Measurements from ENCODE around the gene BUB3.

BUB3 gene

GRCh38 chr10:123147635-123148413, 6.4 kb upstream of the BUB3 start, which contains the start of gene HMX2:
HMX2 (plus strand) TSS chr10:123148136; CDS start chr10:123148379, 243 bp downstream.
- no peaks in the 10 kb centered on the region for H3K9me3 ChIP-seq (ENCODE audit: control insufficient read depth in 1 of 2, low read length in 2 of 2)
- H3K27me3 ChIP-seq (ENCODE audit: control insufficient read depth in 1 of 2, insufficient read depth in 2 of 2, low read length in 2 of 2): peaks cover 97 to 99% of the 10 kb centered on the region in 2 donors
- no peaks in the 10 kb centered on the region for H3K36me3 ChIP-seq (ENCODE audit: control insufficient read depth in 1 of 2, insufficient read depth in 2 of 2, low read length in 2 of 2)
- no peak within 1 kb of the TSS for H3K27ac ChIP-seq (ENCODE audit: low read depth, low read length)
- H3K9ac ChIP-seq (ENCODE audit: low read depth in 1 of 2, low read length in 2 of 2): no peak within 1 kb of the TSS
- no peak within 1 kb of the TSS for H3K4me3 ChIP-seq (ENCODE audit: low read depth in 1 of 2, low read length in 2 of 2)
- H3K4me1 ChIP-seq (ENCODE audit: control insufficient read depth in 1 of 2, insufficient read depth in 2 of 2, low read length in 2 of 2): peaks cover 21 to 22% of the 10 kb centered on the region in 2 donors

DNA sequence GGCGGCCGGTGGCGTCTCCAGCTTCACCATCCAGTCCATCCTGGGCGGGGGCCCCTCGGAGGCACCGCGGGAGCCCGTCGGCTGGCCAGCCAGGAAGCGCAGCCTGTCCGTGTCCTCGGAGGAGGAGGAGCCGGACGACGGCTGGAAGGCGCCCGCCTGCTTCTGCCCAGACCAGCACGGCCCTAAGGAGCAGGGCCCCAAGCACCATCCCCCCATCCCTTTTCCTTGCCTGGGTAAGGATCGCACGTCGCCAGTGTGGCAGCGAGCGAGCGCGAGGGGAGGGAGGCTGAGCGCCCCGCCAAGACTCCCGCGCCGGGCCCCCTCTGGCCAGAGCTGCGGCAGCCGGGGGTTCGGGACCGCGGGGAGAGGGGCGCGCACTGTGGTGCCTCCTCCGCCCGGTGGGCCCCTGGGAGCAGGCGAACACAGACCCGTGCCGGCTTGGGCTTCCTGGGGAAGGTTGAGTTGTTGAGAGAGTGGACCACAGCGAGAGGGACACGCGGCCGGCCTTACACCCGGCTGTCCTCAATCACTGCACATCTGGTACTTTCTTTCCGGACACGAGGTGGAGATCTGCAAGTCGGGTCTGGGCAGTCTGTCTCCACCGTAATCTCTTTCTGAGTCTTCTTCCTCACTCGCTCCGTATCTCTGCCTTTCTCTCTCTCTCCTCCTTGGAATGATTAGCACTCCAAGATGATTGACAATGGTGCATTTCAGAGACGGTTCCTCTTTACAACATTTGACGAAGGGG, 5.6 kb upstream of the BUB3 start:
- Histone ChIP-seq H3K36me3 (ENCODE audit: control insufficient read depth in 1 of 2, insufficient read depth in 2 of 2, low read length in 2 of 2) (no peaks in the 10 kb centered on the region), H3K27ac (ENCODE audit: low read depth, low read length) (no peak overlapping the region), H3K4me3 (ENCODE audit: low read depth in 1 of 2, low read length in 2 of 2) (no peak overlapping the region), H3K9ac (ENCODE audit: low read depth in 1 of 2, low read length in 2 of 2) (no peak overlapping the region), H3K27me3 (ENCODE audit: control insufficient read depth in 1 of 2, insufficient read depth in 2 of 2, low read length in 2 of 2) (peaks cover 90 to 99% of the 10 kb centered on the region in 2 donors), H3K9me3 (ENCODE audit: control insufficient read depth in 1 of 2, low read length in 2 of 2) (no peaks in the 10 kb centered on the region), H3K4me1 (ENCODE audit: control insufficient read depth in 1 of 2, insufficient read depth in 2 of 2, low read length in 2 of 2) (peaks cover 21 to 22% of the 10 kb centered on the region in 2 donors)

DNA sequence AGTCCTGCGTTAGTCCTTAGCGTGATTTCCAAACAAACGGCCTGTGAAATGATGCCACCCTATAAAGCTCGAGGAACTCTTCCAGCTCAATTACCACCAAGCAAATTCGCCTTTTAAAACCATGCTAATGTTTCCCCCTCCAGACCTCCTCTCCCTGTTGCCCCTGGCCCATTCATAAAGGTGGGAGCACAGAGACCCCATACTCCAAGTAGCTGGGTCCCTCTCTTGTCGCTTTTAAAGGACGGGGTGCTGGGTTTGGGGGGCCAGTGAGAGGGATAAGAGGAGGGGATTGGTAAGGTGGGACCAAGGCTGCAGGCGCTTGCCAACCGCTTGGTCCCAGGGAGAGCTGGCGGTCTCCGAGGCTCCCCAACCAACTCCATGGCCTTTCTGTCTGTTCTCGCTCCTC, 5.0 kb upstream of the BUB3 start:
- no peaks in the 10 kb centered on the region for H3K9me3 ChIP-seq (ENCODE audit: control insufficient read depth in 1 of 2, low read length in 2 of 2)
- no peak overlapping the region for H3K27ac ChIP-seq (ENCODE audit: low read depth, low read length)
- peak overlapping the region; percentile 47 to 68 for H3K4me3 ChIP-seq (ENCODE audit: low read depth in 1 of 2, low read length in 2 of 2)
- peaks cover 21 to 22% of the 10 kb centered on the region in 2 donors for H3K4me1 ChIP-seq (ENCODE audit: control insufficient read depth in 1 of 2, insufficient read depth in 2 of 2, low read length in 2 of 2)
- H3K36me3 ChIP-seq (ENCODE audit: control insufficient read depth in 1 of 2, insufficient read depth in 2 of 2, low read length in 2 of 2): no peaks in the 10 kb centered on the region
- no peak overlapping the region for H3K9ac ChIP-seq (ENCODE audit: low read depth in 1 of 2, low read length in 2 of 2)
- H3K27me3 ChIP-seq (ENCODE audit: control insufficient read depth in 1 of 2, insufficient read depth in 2 of 2, low read length in 2 of 2): peaks cover 85 to 94% of the 10 kb centered on the region in 2 donors

GRCh38 chr10:123149568-123150270, 4.5 kb upstream of the BUB3 start:
- no peak overlapping the region for H3K9ac ChIP-seq (ENCODE audit: low read depth in 1 of 2, low read length in 2 of 2)
- H3K9me3 ChIP-seq (ENCODE audit: control insufficient read depth in 1 of 2, low read length in 2 of 2): no peaks in the 10 kb centered on the region
- H3K27me3 ChIP-seq (ENCODE audit: control insufficient read depth in 1 of 2, insufficient read depth in 2 of 2, low read length in 2 of 2): peaks cover 79 to 88% of the 10 kb centered on the region in 2 donors
- no peaks in the 10 kb centered on the region for H3K36me3 ChIP-seq (ENCODE audit: control insufficient read depth in 1 of 2, insufficient read depth in 2 of 2, low read length in 2 of 2)
- H3K4me3 ChIP-seq (ENCODE audit: low read depth in 1 of 2, low read length in 2 of 2): peak overlapping the region; percentile 47 to 68
- H3K4me1 ChIP-seq (ENCODE audit: control insufficient read depth in 1 of 2, insufficient read depth in 2 of 2, low read length in 2 of 2): peaks cover 21 to 22% of the 10 kb centered on the region in 2 donors
- H3K27ac ChIP-seq (ENCODE audit: low read depth, low read length): no peak overlapping the region

GRCh38 chr10:123150271-123150985, 3.8 kb upstream of the BUB3 start:
- Histone ChIP-seq H3K9ac (ENCODE audit: low read depth in 1 of 2, low read length in 2 of 2) (no peak overlapping the region), H3K9me3 (ENCODE audit: control insufficient read depth in 1 of 2, low read length in 2 of 2) (no peaks in the 10 kb centered on the region), H3K4me1 (ENCODE audit: control insufficient read depth in 1 of 2, insufficient read depth in 2 of 2, low read length in 2 of 2) (peaks cover 26 to 27% of the 10 kb centered on the region in 2 donors), H3K4me3 (ENCODE audit: low read depth in 1 of 2, low read length in 2 of 2) (peak overlapping the region; percentile 48 to 68), H3K27me3 (ENCODE audit: control insufficient read depth in 1 of 2, insufficient read depth in 2 of 2, low read length in 2 of 2) (peaks cover 72 to 81% of the 10 kb centered on the region in 2 donors), H3K36me3 (ENCODE audit: control insufficient read depth in 1 of 2, insufficient read depth in 2 of 2, low read length in 2 of 2) (no peaks in the 10 kb centered on the region), H3K27ac (ENCODE audit: low read depth, low read length) (no peak overlapping the region)

GRCh38 chr10:123150986-123151736, 3.0 kb upstream of the BUB3 start:
- peak overlapping the region; percentile 48 to 62 for H3K4me3 ChIP-seq (ENCODE audit: low read depth in 1 of 2, low read length in 2 of 2)
- H3K9ac ChIP-seq (ENCODE audit: low read depth in 1 of 2, low read length in 2 of 2): no peak overlapping the region
- no peak overlapping the region for H3K27ac ChIP-seq (ENCODE audit: low read depth, low read length)
- peaks cover 65 to 74% of the 10 kb centered on the region in 2 donors for H3K27me3 ChIP-seq (ENCODE audit: control insufficient read depth in 1 of 2, insufficient read depth in 2 of 2, low read length in 2 of 2)
- H3K9me3 ChIP-seq (ENCODE audit: control insufficient read depth in 1 of 2, low read length in 2 of 2): no peaks in the 10 kb centered on the region
- H3K4me1 ChIP-seq (ENCODE audit: control insufficient read depth in 1 of 2, insufficient read depth in 2 of 2, low read length in 2 of 2): peaks cover 30 to 33% of the 10 kb centered on the region in 2 donors
- H3K36me3 ChIP-seq (ENCODE audit: control insufficient read depth in 1 of 2, insufficient read depth in 2 of 2, low read length in 2 of 2): peaks cover 2 to 3% of the 10 kb centered on the region in 2 donors

- H3K4me3 ChIP-seq (ENCODE audit: low read depth in 1 of 2, low read length in 2 of 2): peak overlapping the region in 1 of 2 donors; percentile 62
- H3K9me3 ChIP-seq (ENCODE audit: control insufficient read depth in 1 of 2, low read length in 2 of 2): no peaks in the 10 kb centered on the region
- no peak overlapping the region for H3K27ac ChIP-seq (ENCODE audit: low read depth, low read length)
- no peak overlapping the region for H3K9ac ChIP-seq (ENCODE audit: low read depth in 1 of 2, low read length in 2 of 2)
- H3K27me3 ChIP-seq (ENCODE audit: control insufficient read depth in 1 of 2, insufficient read depth in 2 of 2, low read length in 2 of 2): peaks cover 60 to 68% of the 10 kb centered on the region in 2 donors
- peaks cover 30 to 36% of the 10 kb centered on the region in 2 donors for H3K4me1 ChIP-seq (ENCODE audit: control insufficient read depth in 1 of 2, insufficient read depth in 2 of 2, low read length in 2 of 2)
- H3K36me3 ChIP-seq (ENCODE audit: control insufficient read depth in 1 of 2, insufficient read depth in 2 of 2, low read length in 2 of 2): peaks cover 7 to 8% of the 10 kb centered on the region in 2 donors
Measured at GRCh38 chr10:123151737-123152135, 2.5 kb upstream of the BUB3 start.

DNA sequence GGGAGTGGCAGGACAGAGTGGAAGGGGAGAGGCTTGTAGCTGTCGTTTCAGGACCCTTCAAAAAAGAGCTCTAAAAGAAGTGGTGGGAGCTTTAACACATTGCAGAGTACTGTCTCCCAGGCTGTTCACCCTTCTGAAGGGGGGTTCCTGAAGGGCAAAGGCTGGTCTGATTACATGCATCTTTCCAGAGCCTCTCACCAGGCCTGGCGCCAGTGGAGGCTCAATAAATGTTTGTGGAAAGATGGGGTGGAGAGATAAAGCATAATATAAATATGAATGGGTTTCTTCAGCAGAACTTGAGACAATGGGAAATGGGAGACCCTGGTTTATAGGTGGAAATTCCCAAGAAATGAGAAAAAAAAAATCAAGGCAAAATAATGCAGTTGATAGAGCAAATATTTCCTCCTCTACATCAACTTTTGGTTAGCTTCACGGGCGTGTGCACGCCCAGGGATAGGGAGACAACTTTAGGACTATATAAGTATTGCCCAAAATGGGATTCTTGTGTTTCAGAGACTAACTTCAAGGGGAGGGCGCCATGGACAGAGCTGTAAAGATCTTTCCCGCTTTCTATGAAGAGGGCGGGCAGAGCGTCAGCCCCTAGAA, 613 bp upstream of the BUB3 start:
- H3K36me3 ChIP-seq (ENCODE audit: control insufficient read depth in 1 of 2, insufficient read depth in 2 of 2, low read length in 2 of 2): peaks cover 17 to 24% of the 10 kb centered on the region in 2 donors
- peaks cover 43 to 50% of the 10 kb centered on the region in 2 donors for H3K27me3 ChIP-seq (ENCODE audit: control insufficient read depth in 1 of 2, insufficient read depth in 2 of 2, low read length in 2 of 2)
- H3K4me3 ChIP-seq (ENCODE audit: low read depth in 1 of 2, low read length in 2 of 2): no peak overlapping the region
- peaks cover 30 to 54% of the 10 kb centered on the region in 2 donors for H3K4me1 ChIP-seq (ENCODE audit: control insufficient read depth in 1 of 2, insufficient read depth in 2 of 2, low read length in 2 of 2)
- no peak overlapping the region for H3K27ac ChIP-seq (ENCODE audit: low read depth, low read length)
- no peak overlapping the region for H3K9ac ChIP-seq (ENCODE audit: low read depth in 1 of 2, low read length in 2 of 2)
- H3K9me3 ChIP-seq (ENCODE audit: control insufficient read depth in 1 of 2, low read length in 2 of 2): no peaks in the 10 kb centered on the region

All from duodenal mucosa (tissue), 2 donors.